Occipital lobe (tissue), 2 donors: ENCODE data around the gene CUL4A. TPM values are rescaled to one million over a fixed set of nuclear protein-coding genes. Genes with fewer than 3 reads are reported as not detected.
A peak's percentile ranks its signal among the peaks of the same experiment; 100 is the strongest.
"Not testable (repeated sequence)": the region's sequence is repeated elsewhere in the genome, so short reads cannot be mapped to it uniquely, and the experiment has no call there.

Experiments
- DNase-seq: peaks from one replicate; lab custom pipeline; 2025; lab: John Stamatoyannopoulos, UW
- total RNA-seq: library from RNA; depleted of rRNA; stranded (reverse); fragments of >200 nt; gene quantifications from one replicate; pipeline ENCODE4 v1.2.3, GENCODE V29; 2014

Gene CUL4A
- total RNA-seq, result 55.7 TPM

- peak; percentile 63 for DNase-seq
These were observed at the start of gene CUL4A for GRCh38 chr13:113209336-113209758. Gene CUL4A, plus strand, starts transcription at chr13:113209613. Its CDS starts 15 bp downstream, at chr13:113209628.

GRCh38 chr13:113159701-113160100 is 49.7 kb upstream of the CUL4A start:
- DNase-seq, result no peak

- no peak for DNase-seq
These were observed 48.4 kb upstream of the CUL4A start for GRCh38 chr13:113160983-113161382.

GRCh38 chr13:113161433-113161832 is 48.0 kb upstream of the CUL4A start:
- no peak for DNase-seq

- not testable (repeated sequence) for DNase-seq
These were observed 47.4 kb upstream of the CUL4A start for GRCh38 chr13:113161975-113162374.

GRCh38 chr13:113162783-113163685 is 46.4 kb upstream of the CUL4A start:
- no peak for DNase-seq

GRCh38 chr13:113164492-113164891 is 44.9 kb upstream of the CUL4A start:
- no peak for DNase-seq

GRCh38 chr13:113166266-113166665 is 43.1 kb upstream of the CUL4A start:
- DNase-seq, result no peak

GRCh38 chr13:113166681-113167080 is 42.7 kb upstream of the CUL4A start:
- no peak for DNase-seq

- no peak for DNase-seq
These were observed 42.3 kb upstream of the CUL4A start for GRCh38 chr13:113167155-113167554.

- DNase-seq, result no peak
These were observed 41.8 kb upstream of the CUL4A start for GRCh38 chr13:113167575-113167974.

- DNase-seq, result no peak
These were observed 41.2 kb upstream of the CUL4A start for GRCh38 chr13:113168211-113168610.

GRCh38 chr13:113169277-113170272 is 39.8 kb upstream of the CUL4A start:
- no peak for DNase-seq

GRCh38 chr13:113170511-113170910 is 38.9 kb upstream of the CUL4A start:
- DNase-seq, result no peak

- DNase-seq, result no peak
These were observed 37.9 kb upstream of the CUL4A start for GRCh38 chr13:113171250-113172125.

GRCh38 chr13:113172419-113172926 is 36.9 kb upstream of the CUL4A start:
- no peak for DNase-seq

GRCh38 chr13:113176280-113176679 is 33.1 kb upstream of the CUL4A start:
- no peak for DNase-seq

GRCh38 chr13:113176822-113177221 is 32.6 kb upstream of the CUL4A start:
- DNase-seq, result no peak

GRCh38 chr13:113178070-113178895 is 31.1 kb upstream of the CUL4A start:
- no peak for DNase-seq

- DNase-seq, result no peak
These were observed 30.6 kb upstream of the CUL4A start for GRCh38 chr13:113178896-113179167.
